Stimulated activated CD8-positive, alpha-beta memory T cell treated with anti-CD3 and anti-CD28 coated beads, Interleukin-4, amount 100 ng/mL, for 48 hours (primary cell): ENCODE measurements around the gene ASIP.
"Not testable (repeated sequence)": the region's sequence is repeated elsewhere in the genome, so short reads cannot be mapped to it uniquely, and the experiment has no call there.

Experiments
- DNase-seq: peaks from one replicate; pipeline ENCODE4 v3.0.0-alpha.2; 2020

The ASIP gene

DNA sequence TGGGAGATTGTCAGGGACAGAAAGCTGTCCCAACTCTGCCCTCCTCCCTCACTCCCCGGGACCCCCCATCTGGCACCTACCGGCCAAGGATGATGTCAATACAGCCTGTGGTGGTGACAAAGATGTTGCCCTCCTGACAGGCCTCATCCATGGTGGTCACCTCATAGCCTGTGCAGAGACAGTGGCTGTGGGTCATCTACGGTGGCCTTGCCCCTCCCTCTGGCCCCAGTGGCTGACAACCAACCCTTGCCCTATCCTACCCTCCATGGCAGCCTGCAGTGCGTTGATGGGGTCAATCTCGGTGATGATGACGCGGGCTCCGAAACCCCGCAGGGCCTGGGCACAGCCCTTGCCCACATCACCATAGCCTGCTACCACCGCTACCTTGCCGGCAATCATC is 49.2 kb downstream of the ASIP start:
- DNase-seq: no peak

GRCh38 chr20:34292496-34292895 is 51.3 kb downstream of the ASIP start:
- no peak for DNase-seq

- no peak for DNase-seq
These were observed 51.9 kb downstream of the ASIP start for GRCh38 chr20:34293119-34293518.

DNA sequence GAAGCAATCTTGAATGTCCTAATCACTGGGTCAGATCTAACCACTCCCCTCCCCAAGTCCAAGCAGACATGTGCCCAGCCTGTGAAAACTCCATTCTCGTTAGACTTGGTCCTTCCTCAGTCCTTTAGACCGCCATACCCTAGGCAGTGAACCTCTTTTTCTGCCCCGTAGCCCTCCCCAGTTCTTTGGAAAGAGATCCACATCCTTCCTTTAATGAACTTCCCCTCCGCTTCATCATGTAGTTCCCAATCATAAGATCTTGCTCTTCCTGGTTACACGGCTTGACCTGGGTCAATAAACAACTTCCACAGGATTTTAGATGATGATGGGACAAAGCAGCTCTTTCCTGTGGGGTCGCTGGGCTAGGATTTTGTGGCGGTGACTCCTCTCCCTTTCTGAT is 52.4 kb downstream of the ASIP start:
- no peak for DNase-seq

DNA sequence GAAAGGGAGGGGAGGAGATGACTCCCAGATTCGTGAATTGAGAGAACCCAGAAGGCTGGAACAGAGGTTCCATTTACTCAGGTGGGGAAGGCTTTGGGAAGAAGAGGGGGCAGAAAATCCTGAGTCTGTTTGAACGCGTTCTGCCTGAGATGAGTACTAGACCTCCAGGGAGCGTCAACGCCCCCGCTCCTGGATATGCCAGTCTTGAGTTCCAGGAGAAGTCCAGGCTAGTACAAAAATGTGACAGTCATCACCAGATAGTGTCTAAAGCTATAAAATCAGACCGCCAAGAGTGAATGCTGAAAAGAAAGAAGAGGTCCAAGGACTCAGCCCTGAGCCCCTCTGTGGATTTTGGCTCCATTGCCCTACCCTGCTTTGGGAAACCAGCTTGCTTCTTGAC is 53.3 kb downstream of the ASIP start:
- DNase-seq: no peak

GRCh38 chr20:34295284-34295683 is 54.1 kb downstream of the ASIP start:
- no peak for DNase-seq

DNA sequence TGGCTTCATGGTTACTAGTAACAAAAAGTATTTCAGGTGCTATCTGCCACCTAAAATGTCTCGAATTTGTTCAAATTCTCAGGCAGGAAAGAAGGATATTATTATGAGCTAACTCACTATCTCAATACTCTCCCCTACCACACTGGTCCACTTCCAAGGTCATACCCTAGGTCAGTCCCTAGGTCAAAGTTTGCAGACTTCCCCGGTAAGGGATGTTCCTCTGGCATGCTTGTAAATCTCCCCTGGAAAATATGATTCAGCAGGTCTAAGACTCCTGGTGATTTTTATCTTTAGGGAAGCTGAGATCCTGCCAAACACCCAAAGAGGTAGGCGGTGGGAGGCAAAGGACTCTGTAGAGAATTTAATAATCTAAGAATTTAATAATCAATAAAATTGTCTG is 55.2 kb downstream of the ASIP start:
- DNase-seq: no peak

DNA sequence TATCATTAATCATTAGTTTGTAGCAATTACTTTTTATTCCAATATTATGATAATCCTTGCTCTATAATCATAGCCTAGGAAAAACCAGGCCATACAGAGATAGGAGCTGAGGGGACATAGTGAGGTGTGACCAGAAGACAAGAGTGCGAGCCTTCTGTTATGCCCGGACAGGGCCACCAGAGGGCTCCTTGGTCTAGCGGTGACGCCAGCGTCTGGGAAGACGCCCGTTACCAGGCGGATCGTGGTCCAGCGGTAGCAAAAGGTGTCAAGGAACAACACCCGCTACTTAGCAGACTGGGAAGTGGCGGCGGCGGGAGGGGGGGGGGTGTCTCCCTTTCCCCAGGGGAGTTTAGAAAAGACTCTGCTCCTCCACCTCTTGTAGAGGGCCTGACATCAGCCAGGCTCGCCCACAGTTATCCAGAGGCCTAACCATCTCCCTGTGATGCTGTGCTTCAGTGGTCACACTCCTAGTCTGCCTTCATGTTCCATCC is 57.1 kb downstream of the ASIP start:
- not testable (repeated sequence) for DNase-seq

GRCh38 chr20:34299556-34300255 is 58.5 kb downstream of the ASIP start:
- no peak for DNase-seq

DNA sequence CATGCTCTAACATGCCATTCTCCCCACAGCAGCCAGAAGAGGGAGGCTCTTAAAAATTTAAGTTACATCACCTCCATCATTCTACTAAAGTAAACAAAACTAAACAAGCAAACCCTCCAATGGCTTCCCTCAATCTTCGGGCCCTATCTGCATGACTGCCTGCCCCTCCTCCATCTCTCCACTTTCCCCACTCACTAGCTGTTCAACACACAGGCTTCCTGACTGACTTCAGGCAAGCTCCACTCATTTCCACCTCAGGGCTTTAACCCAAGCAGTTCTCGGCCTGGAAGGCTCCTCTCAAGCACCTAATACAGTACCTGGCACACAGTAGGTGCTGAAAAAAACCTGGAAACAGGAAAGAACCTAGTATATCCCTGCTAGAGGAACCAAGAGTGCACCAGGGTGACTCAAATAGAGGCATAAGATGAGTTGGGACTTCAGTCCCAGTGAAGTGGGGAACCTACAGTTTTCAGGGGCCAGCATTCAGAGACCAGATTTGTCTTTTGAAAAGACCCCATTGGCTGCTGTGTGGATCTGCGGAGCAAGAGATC is 59.1 kb downstream of the ASIP start:
- no peak for DNase-seq

- DNase-seq: no peak
These were observed 59.8 kb downstream of the ASIP start for GRCh38 chr20:34300809-34301586.

DNA sequence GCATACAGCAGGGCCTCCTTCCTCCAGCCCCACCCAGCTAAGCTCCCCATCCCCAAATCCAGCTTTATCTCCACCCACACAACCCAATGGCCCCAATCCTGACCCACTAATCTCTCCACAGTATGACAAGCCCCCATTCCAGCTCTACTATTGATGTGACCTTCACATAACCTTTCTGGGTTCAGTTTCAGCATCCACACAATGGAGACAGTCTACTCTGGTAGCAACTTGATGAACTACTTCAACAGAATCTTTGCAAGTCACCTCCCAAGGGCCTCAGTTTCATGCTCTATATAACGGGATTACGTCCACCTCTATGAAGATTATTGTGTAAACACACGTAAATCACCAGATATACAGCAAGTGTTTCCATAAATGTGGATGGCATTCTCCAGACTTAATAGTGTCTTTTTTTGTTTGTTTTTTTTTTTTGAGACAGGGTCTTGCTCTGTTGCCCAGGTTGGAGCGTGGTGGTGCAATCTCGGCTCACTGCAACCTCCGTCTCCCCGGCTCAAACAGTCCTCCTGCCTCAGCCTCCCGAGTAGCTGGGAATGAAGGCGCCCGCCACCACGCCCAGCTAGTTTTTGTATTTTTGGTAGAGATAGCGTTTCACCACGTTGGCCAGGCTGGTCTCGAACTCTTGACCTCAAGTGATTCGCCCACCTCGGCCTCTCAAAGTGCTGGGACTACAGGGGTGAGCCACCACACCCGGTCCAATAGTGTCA is 60.5 kb downstream of the ASIP start:
- peak; percentile 36 for DNase-seq

GRCh38 chr20:34302312-34302722 is 61.1 kb downstream of the ASIP start:
- DNase-seq: no peak

DNA sequence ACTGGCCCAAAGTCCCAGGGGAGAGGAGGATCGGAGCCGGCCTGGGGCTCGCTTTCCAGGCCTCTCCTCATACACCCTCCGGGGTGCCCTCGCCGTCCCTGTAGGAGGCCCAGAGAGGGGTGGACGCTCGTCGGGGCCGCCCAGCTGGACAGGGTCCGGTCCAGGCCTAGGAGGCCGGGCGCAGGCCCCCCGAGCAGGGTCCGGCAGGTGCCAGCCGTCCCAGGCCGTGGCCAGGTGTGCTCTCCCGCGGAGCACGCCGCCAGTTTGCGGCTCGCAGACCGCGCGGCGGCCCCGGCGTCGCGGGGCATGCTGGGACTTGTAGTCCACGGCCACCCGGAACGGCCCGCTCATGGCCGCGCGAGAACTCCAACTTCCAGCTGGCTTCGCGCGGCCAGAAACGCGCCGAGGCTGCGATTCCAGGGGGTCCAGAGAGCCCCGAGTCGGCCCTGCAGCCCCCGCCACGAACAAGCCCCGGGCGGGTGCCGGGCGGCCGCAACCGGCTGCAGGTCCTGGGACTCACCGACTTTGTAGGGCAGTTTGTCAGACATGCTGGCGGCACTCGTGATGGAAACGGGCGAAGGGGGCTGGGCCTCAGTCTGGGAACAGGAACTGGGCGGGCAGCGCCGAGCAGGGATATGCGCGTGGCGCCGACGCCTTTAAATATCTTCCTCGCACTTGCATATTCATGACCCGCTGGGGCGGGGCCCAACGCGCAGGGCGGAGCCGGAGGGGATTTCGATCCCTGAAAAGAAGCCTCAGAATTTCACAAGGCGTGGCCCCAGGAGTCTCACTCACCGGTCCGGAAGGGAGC is 61.7 kb downstream of the ASIP start, which contains the start of gene AHCY:
AHCY (minus strand) TSS at position 633 of the 811 bp plus-strand sequence; CDS start at position 548, 85 bp downstream.
- DNase-seq: peak; percentile 97

- no peak for DNase-seq
These were observed 64.4 kb downstream of the ASIP start for GRCh38 chr20:34305333-34306230.

DNA sequence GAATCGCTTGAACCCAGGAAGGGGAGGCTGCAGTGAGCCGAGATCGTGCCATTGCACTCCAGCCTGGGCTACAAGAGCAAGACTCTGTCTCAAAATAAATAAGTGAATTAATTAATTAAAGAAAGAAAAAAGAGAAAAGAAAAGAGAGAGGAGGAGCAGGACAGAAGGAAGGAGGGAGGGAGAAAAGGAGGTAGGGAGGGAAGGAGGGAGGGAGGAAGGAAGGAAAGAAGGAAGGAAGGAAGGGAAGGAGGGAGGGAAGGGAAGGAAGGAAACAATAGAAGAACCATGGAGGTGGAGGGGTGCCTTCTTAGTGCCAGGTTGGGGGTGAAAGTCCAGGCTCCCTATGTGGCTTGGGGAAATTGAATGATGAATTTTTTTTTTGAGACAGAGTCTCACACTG is 68.5 kb downstream of the ASIP start:
- no peak for DNase-seq

DNA sequence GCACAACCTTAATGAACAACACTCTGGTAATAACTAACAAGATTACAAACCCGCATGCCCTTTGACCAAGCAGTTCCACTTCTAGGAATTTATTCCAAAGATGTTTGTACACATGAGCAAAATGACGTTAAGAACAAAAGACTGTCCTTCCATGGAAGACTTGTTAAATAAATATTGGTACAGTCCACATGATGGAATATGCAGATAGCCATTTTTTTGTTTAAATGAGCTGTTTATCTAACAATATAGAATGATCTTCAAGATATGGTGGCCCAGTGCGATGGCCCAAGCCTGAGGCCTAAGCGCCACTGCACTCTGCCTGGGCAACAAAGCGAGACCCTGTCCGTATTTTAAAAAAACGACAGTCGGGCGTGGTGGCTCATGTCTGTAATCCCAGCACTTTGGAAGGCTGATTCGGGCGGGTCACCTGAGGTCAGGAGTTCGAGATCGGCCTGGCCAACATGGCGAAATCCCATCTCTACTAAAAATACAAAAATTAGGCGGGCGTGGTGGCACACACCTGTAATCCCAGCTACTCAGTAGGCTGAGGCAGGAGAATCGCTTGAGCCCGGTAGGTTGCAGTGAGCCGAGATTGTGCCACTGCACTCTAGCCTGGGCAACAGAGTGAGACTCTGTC is 69.4 kb downstream of the ASIP start:
- DNase-seq: no peak

- DNase-seq: no peak
These were observed 70.1 kb downstream of the ASIP start for GRCh38 chr20:34311118-34312023.

DNA sequence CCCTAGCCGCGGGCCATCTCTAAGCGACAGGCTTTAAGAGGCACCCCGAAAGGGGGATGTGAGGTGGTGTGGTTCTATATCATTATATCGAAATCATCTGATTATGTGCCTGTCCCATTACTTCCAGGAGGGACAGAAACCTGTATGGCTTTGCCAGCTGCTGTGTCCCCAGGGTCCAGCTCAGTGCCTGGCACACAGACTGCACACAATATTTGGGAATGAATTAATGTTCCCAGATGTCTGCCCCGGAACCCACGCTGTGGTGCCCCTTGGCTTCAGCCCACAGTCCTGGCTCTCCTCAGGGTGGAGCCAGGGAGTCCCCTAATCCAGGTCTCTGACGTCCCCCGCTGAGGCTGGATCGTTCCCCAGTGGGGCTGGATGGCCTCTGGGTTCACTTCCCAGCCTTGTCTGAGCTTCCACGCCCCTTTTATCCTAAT is 70.8 kb downstream of the ASIP start:
- DNase-seq: no peak
